ENCODE data around the gene ITPK1.

Gene ITPK1

GRCh38 chr14:92951261-92951660 lies 164.5 kb downstream of the ITPK1 start:
- no peak for DNase-seq (ENCODE audit: low spot score)

- no peak for DNase-seq (ENCODE audit: low spot score)
Measured at GRCh38 chr14:92950773-92951172, 165.0 kb downstream of the ITPK1 start.

GRCh38 chr14:92950193-92950540 lies 165.6 kb downstream of the ITPK1 start:
- no peak for DNase-seq (ENCODE audit: low spot score)

GRCh38 chr14:92949496-92950192 lies 166.1 kb downstream of the ITPK1 start:
- no peak for DNase-seq (ENCODE audit: low spot score)

GRCh38 chr14:92948647-92949046 lies 167.1 kb downstream of the ITPK1 start:
- no peak for DNase-seq (ENCODE audit: low spot score)

- DNase-seq (ENCODE audit: low spot score): no peak
Measured at GRCh38 chr14:92946847-92947545, 168.7 kb downstream of the ITPK1 start.

GRCh38 chr14:92945959-92946846 lies 169.5 kb downstream of the ITPK1 start:
- DNase-seq (ENCODE audit: low spot score): no peak

- DNase-seq (ENCODE audit: low spot score): no peak
Measured at GRCh38 chr14:92945544-92945943, 170.2 kb downstream of the ITPK1 start.

GRCh38 chr14:92944976-92945375 lies 170.7 kb downstream of the ITPK1 start:
- DNase-seq (ENCODE audit: low spot score): no peak

GRCh38 chr14:92943855-92944570 lies 171.7 kb downstream of the ITPK1 start:
- DNase-seq (ENCODE audit: low spot score): no peak

- no peak for DNase-seq (ENCODE audit: low spot score)
Measured at GRCh38 chr14:92942976-92943710, 172.6 kb downstream of the ITPK1 start.

- no peak for DNase-seq (ENCODE audit: low spot score)
Measured at GRCh38 chr14:92942576-92942975, 173.1 kb downstream of the ITPK1 start.

GRCh38 chr14:92942136-92942535 lies 173.6 kb downstream of the ITPK1 start:
- DNase-seq (ENCODE audit: low spot score): no peak

GRCh38 chr14:92941531-92941930 lies 174.2 kb downstream of the ITPK1 start:
- DNase-seq (ENCODE audit: low spot score): no peak

GRCh38 chr14:92940543-92940942 lies 175.2 kb downstream of the ITPK1 start:
- no peak for DNase-seq (ENCODE audit: low spot score)

GRCh38 chr14:92939699-92940098 lies 176.0 kb downstream of the ITPK1 start:
- DNase-seq (ENCODE audit: low spot score): no peak

- no peak for DNase-seq (ENCODE audit: low spot score)
Measured at GRCh38 chr14:92938890-92939671, 176.6 kb downstream of the ITPK1 start.

- no peak for DNase-seq (ENCODE audit: low spot score)
Measured at GRCh38 chr14:92938235-92938875, 177.4 kb downstream of the ITPK1 start.

GRCh38 chr14:92937051-92937937 lies 178.4 kb downstream of the ITPK1 start:
- no peak for DNase-seq (ENCODE audit: low spot score)

Measured in RKO (cell line).